H1 (cell line): ENCODE data around the gene SLC38A10. TPM values are rescaled to one million over a fixed set of nuclear protein-coding genes. Genes with fewer than 3 reads are reported as not detected.

Experiments
- CHD7 ChIP-seq: fragments of 300-600 bp; sonication (generic); IDR thresholded peaks from 2 replicates; pipeline ENCODE4 v1.7.1; 2012; ENCODE audit warnings: low read length, moderate library complexity, mild to moderate bottlenecking, inconsistent platforms; ENCODE audit not compliant: insufficient replicate concordance
- EGR1 ChIP-seq: IDR thresholded peaks from 2 replicates; pipeline ENCODE4 v1.6.1; 2011; ENCODE audit warnings: low read depth, low read length, borderline replicate concordance
- RAD21 ChIP-seq, 2 experiments: IDR thresholded peaks in 1 of 2; conservative IDR thresholded peaks in 1 of 2; 2 replicates each; pipeline ENCODE4 v1.6.1; 2011; ENCODE audit warnings: low read depth in 2 of 2, low read length in 2 of 2, improper control_type of control experiment in 1 of 2, inconsistent platforms in 1 of 2, mild to moderate bottlenecking in 1 of 2, moderate library complexity in 1 of 2
- SAP30 ChIP-seq: fragments of 300-600 bp; sonication (generic); IDR thresholded peaks from 2 replicates; pipeline ENCODE4 v1.7.1; 2012; ENCODE audit warnings: low read length, moderate library complexity, mild to moderate bottlenecking, inconsistent platforms; ENCODE audit not compliant: insufficient read depth, insufficient replicate concordance
- SP4 ChIP-seq: IDR thresholded peaks from 2 replicates; pipeline ENCODE4 v1.6.1; 2012; ENCODE audit warnings: low read length, inconsistent platforms
- polyA plus RNA-seq, 7 experiments: library from polyadenylated mRNA; depleted of rRNA in 3 of 7; stranded (reverse) in 5 of 7; unstranded in 2 of 7; fragments of >200 nt in 5 of 7; fragments of 200-250 nt in 2 of 7; gene quantifications; 1 replicate in 5 of 7; 2 replicates in 1 of 7; 4 replicates in 1 of 7; pipeline versions ENCODE4 v1.2.1 to v1.2.3, GENCODE V29; 2011 to 2013; ENCODE audit warnings: missing spikeins in 2 of 7, mixed read lengths in 2 of 7
- total RNA-seq: library from RNA; stranded (reverse); fragmentation: NEBNext Ultra II Directional; extraction: Animal tissue kit (Norgen Biotek cat#: 25700); gene quantifications from 2 replicates; pipeline ENCODE4 v1.2.1, GENCODE V29; 2021

The SLC38A10 gene
- total and polyA plus RNA-seq, 2 of the 8 experiments (the other 6 are each of a cell fraction or from before 2014, with no cell fraction given) = 26.4 to 41.0 TPM

DNA sequence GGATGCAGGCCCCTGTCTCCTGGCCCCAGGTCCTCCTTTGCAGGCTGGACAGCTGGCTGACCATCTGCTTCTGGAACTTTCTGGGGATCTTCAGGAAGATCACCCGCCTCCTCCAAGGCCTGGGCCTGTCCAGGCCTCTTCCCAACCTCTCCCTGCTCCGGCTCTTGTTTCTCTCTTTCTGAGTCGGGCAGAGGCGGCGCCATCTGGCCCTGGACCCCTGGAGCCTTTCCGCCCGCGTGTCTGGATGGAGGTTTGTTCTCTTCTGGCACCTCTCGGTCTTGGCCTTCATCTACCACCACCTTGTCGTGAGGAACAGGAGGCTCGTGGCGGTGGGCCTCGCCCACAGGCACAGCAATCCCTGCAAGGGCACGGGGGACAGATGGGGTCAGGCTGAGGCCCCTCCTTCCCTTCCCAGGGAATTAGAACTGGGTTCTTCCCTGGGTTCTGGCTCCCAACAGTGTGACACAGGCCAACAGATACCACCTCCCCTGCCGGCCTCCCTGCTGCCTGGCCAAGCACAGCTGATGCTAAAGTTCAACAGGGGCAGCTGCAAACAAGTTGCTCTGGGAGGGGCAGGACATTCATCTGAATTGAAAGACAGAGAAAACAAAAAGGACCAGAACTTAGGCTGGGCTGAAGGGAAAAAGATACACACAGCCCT, 42.7 kb downstream of the SLC38A10 start (continued):
- no peak for TF ChIP-seq CHD7
- TF ChIP-seq EGR1 = no peak
- no peak for TF ChIP-seq SP4
- TF ChIP-seq RAD21 (IDR thresholded peaks at IDR 0.05 in 1 of 2, conservative IDR thresholded peaks at IDR 0.05 in 1 of 2; ENCODE audit: low read depth in 2 of 2, low read length in 2 of 2) = no peak
- TF ChIP-seq SAP30 = no peak
